ENCODE data around the gene ZNF500.

ZNF500 gene

GRCh38 chr16:4772351-4772750, 5.4 kb upstream of the ZNF500 start:
- FAIRE-seq (no peak), DNase-seq (ENCODE audit: low spot score) (no peak)

- no peak for FAIRE-seq
These were observed 4.7 kb upstream of the ZNF500 start for GRCh38 chr16:4771646-4772045.

GRCh38 chr16:4769306-4769638, 2.3 kb upstream of the ZNF500 start:
- no peak for FAIRE-seq
- DNase-seq (ENCODE audit: low spot score): no peak

More at GRCh38 chr16:4771646-4772045, 4.7 kb upstream of the ZNF500 start:
- no peak for DNase-seq (ENCODE audit: low spot score)

GRCh38 chr16:4768549-4769305, 1.8 kb upstream of the ZNF500 start:
- peak; percentile 93 for FAIRE-seq

GRCh38 chr16:4767872-4768548, 1.0 kb upstream of the ZNF500 start:
- FAIRE-seq (no peak), DNase-seq (ENCODE audit: low spot score) (no peak)

More at GRCh38 chr16:4768549-4769305, 1.8 kb upstream of the ZNF500 start:
- peak; percentile 98 for DNase-seq (ENCODE audit: low spot score)

GRCh38 chr16:4765511-4766474, 1.2 kb downstream of the ZNF500 start:
- FAIRE-seq (no peak), DNase-seq (ENCODE audit: low spot score) (no peak)

- FAIRE-seq: no peak
These were observed 3.2 kb downstream of the ZNF500 start for GRCh38 chr16:4763791-4764190.

GRCh38 chr16:4762205-4762604, 4.8 kb downstream of the ZNF500 start:
- no peak for DNase-seq (ENCODE audit: low spot score)
- FAIRE-seq: no peak

More at GRCh38 chr16:4763791-4764190, 3.2 kb downstream of the ZNF500 start:
- no peak for DNase-seq (ENCODE audit: low spot score)

GRCh38 chr16:4760221-4760910, 6.6 kb downstream of the ZNF500 start:
- DNase-seq (ENCODE audit: low spot score) (no peak), FAIRE-seq (peak; percentile 20)

GRCh38 chr16:4755687-4756086, 11.3 kb downstream of the ZNF500 start:
- DNase-seq (ENCODE audit: low spot score) (no peak), FAIRE-seq (no peak)

GRCh38 chr16:4754865-4755264, 12.1 kb downstream of the ZNF500 start:
- FAIRE-seq: no peak
- no peak for DNase-seq (ENCODE audit: low spot score)

- DNase-seq (ENCODE audit: low spot score) (no peak), FAIRE-seq (no peak)
These were observed 13.7 kb downstream of the ZNF500 start for GRCh38 chr16:4753227-4753626.

GRCh38 chr16:4752351-4753100, 14.4 kb downstream of the ZNF500 start:
- DNase-seq (ENCODE audit: low spot score) (no peak), FAIRE-seq (no peak)

- DNase-seq (ENCODE audit: low spot score) (no peak), FAIRE-seq (no peak)
These were observed 16.1 kb downstream of the ZNF500 start for GRCh38 chr16:4750896-4751295.

- DNase-seq (ENCODE audit: low spot score): no peak
- no peak for FAIRE-seq
These were observed 17.2 kb downstream of the ZNF500 start for GRCh38 chr16:4749700-4750257.

- no peak for FAIRE-seq
- DNase-seq (ENCODE audit: low spot score): no peak
These were observed 18.1 kb downstream of the ZNF500 start for GRCh38 chr16:4748682-4749411.

- FAIRE-seq (no peak), DNase-seq (ENCODE audit: low spot score) (no peak)
These were observed 18.9 kb downstream of the ZNF500 start for GRCh38 chr16:4747906-4748681.

GRCh38 chr16:4746991-4747574, 19.9 kb downstream of the ZNF500 start:
- DNase-seq (ENCODE audit: low spot score): no peak
- FAIRE-seq: no peak
